HepG2 (cell line): ENCODE measurements around the gene FSD1. TPM values are rescaled to one million over a fixed set of nuclear protein-coding genes. Genes with fewer than 3 reads are reported as not detected.
A peak's percentile ranks its signal among the peaks of the same experiment; 100 is the strongest.

Experiments used
- AGO2 ChIP-seq: fragments of 200-400 bp; formaldehyde crosslinking; optimal IDR thresholded peaks from 2 replicates; pipeline ENCODE3; 2017; ENCODE audit warnings: mild to moderate bottlenecking, low read depth, low read length, moderate library complexity
- BCL6 ChIP-seq: IDR thresholded peaks from 2 replicates; pipeline ENCODE4 v1.6.1; 2016; ENCODE audit warnings: missing genetic modification reagents, missing compliant biosample characterization
- DRAP1 ChIP-seq: IDR thresholded peaks from 2 replicates; pipeline ENCODE4 v1.6.1; 2016; ENCODE audit warnings: missing genetic modification reagents, missing compliant biosample characterization
- GMEB2 ChIP-seq: IDR thresholded peaks from 2 replicates; pipeline ENCODE4 v1.6.1; 2016; ENCODE audit warnings: missing biosample characterization, missing genetic modification reagents, low read depth
- HDAC1 ChIP-seq: sonication (generic); formaldehyde crosslinking; IDR thresholded peaks from 2 replicates; pipeline ENCODE4 v1.5.1; 2020; ENCODE audit warnings: mild to moderate bottlenecking, missing genetic modification reagents
- HNF1B ChIP-seq: sonication (generic); formaldehyde crosslinking; IDR thresholded peaks from 2 replicates; pipeline ENCODE4 v1.5.1; 2020; ENCODE audit warnings: mild to moderate bottlenecking, moderate library complexity, missing genetic modification reagents
- NCOR1 ChIP-seq: fragments of 200-600 bp; sonication (generic); IDR thresholded peaks from 2 replicates; pipeline ENCODE4 v1.7.0; 2017; ENCODE audit warnings: antibody characterized with exemption, low read length, borderline replicate concordance
- NFYB ChIP-seq: sonication (generic); formaldehyde crosslinking; IDR thresholded peaks from 2 replicates; pipeline ENCODE4 v1.4.0; 2020; ENCODE audit warnings: missing genetic modification reagents
- NR2F2 ChIP-seq: IDR thresholded peaks from 2 replicates; pipeline ENCODE4 v1.6.1; 2012; ENCODE audit warnings: low read depth, inconsistent platforms, borderline replicate concordance
- SETDB1 ChIP-seq: sonication (generic); formaldehyde crosslinking; IDR thresholded peaks from 2 replicates; pipeline ENCODE4 v1.5.1; 2020; ENCODE audit warnings: missing genetic modification reagents, mild to moderate bottlenecking, borderline replicate concordance
- SP1 ChIP-seq, 2 experiments: fragments of 450-650 bp in 1 of 2; sonication (generic) in 1 of 2; formaldehyde crosslinking in 1 of 2; IDR thresholded peaks; 2 replicates each; pipeline versions ENCODE4 v1.4.0 to v1.6.1; 2016 to 2020; ENCODE audit warnings: missing genetic modification reagents in 1 of 2
- SPEN ChIP-seq: sonication (generic); formaldehyde crosslinking; IDR thresholded peaks from 2 replicates; pipeline ENCODE4 v1.5.1; 2020; ENCODE audit warnings: low read depth, mild to moderate bottlenecking, missing genetic modification reagents
- TEF ChIP-seq: sonication (generic); formaldehyde crosslinking; IDR thresholded peaks from 2 replicates; pipeline ENCODE4 v1.5.0; 2020; ENCODE audit warnings: missing genetic modification reagents
- THYN1 ChIP-seq: sonication (generic); formaldehyde crosslinking; IDR thresholded peaks from 2 replicates; pipeline ENCODE4 v1.8.1; 2023; ENCODE audit warnings: low read depth, mild to moderate bottlenecking, moderate library complexity, missing genetic modification reagents, borderline replicate concordance
- TMF1 ChIP-seq: sonication (generic); formaldehyde crosslinking; IDR thresholded peaks from 2 replicates; pipeline ENCODE4 v1.8.1; 2022; ENCODE audit warnings: low read depth, missing genetic modification reagents
- ZNF274 ChIP-seq: sonication (generic); formaldehyde crosslinking; IDR thresholded peaks from 2 replicates; pipeline ENCODE4 v1.5.1; 2020; ENCODE audit warnings: mild to moderate bottlenecking, missing genetic modification reagents
- ZNF513 ChIP-seq: sonication (generic); formaldehyde crosslinking; conservative IDR thresholded peaks from 2 replicates; pipeline ENCODE4 v1.5.0; 2020; ENCODE audit warnings: missing genetic modification reagents
- ZNF704 ChIP-seq: sonication (generic); formaldehyde crosslinking; IDR thresholded peaks from 2 replicates; pipeline ENCODE4 v1.8.1; 2023; ENCODE audit warnings: mild to moderate bottlenecking, inconsistent platforms, moderate library complexity, missing genetic modification reagents, borderline replicate concordance
- ZNF772 ChIP-seq: sonication (generic); formaldehyde crosslinking; IDR thresholded peaks from 2 replicates; pipeline ENCODE4 v1.5.0; 2020; ENCODE audit warnings: mild to moderate bottlenecking, missing genetic modification reagents
- ZUFSP ChIP-seq: sonication (generic); formaldehyde crosslinking; IDR thresholded peaks from 2 replicates; pipeline ENCODE4 v1.9.0; 2021; ENCODE audit warnings: missing genetic modification reagents, mild to moderate bottlenecking, borderline replicate concordance
- polyA plus RNA-seq, 8 experiments: library from polyadenylated mRNA; depleted of rRNA in 3 of 8; stranded (reverse) in 7 of 8; unstranded in 1 of 8; fragments of >200 nt; fragmentation: Illumina TruSeq in 4 of 8; extraction: Trizol in 4 of 8; gene quantifications; 2 replicates each; pipeline versions ENCODE4 v1.2.1 to v1.2.3, GENCODE V29; 2011 to 2016; ENCODE audit warnings: low read depth in 4 of 8, missing spikeins in 1 of 8, mixed read lengths in 1 of 8; ENCODE audit not compliant: insufficient read depth in 1 of 8
- total RNA-seq, 5 experiments: library from RNA; depleted of rRNA; stranded (reverse); fragments of >200 nt; fragmentation: Illumina TruSeq; extraction: Trizol; gene quantifications; 2 replicates each; pipeline ENCODE4 v1.2.3, GENCODE V29; 2016; ENCODE audit warnings: low read depth in 1 of 5

The FSD1 gene
- total and polyA plus RNA-seq, 2 of the 13 experiments (the other 11 are each of a cell fraction or from before 2014, with no cell fraction given) = 0.29 to 0.66 TPM

- TF ChIP-seq DRAP1 (CRISPR knock-in tag) (no peak; the same call in 1 of the 2 replicates), BCL6 (CRISPR knock-in tag) (no peak), TMF1 (CRISPR knock-in tag) (no peak), THYN1 (CRISPR knock-in tag) (no peak), TEF (no peak), SETDB1 (CRISPR knock-in tag) (no peak), SPEN (CRISPR knock-in tag) (no peak), NCOR1 (no peak), SP1 (IDR thresholded peaks at IDR 0.05) (no peak), SP1 (CRISPR knock-in tag; IDR thresholded peaks at IDR 0.05) (peak; percentile 89), HNF1B (CRISPR knock-in tag) (peak; percentile 30; the same call in 1 of the 2 replicates), NR2F2 (0 out of 2 replicates have a peak, but pooled peaks have one; percentile 17), ZNF704 (CRISPR knock-in tag) (no peak), GMEB2 (no peak), ZNF772 (CRISPR knock-in tag) (no peak), ZUFSP (CRISPR knock-in tag) (no peak), NFYB (CRISPR knock-in tag) (peak; percentile 93), ZNF513 (CRISPR knock-in tag) (no peak), HDAC1 (peak; percentile 55; the same call in 1 of the 2 replicates), AGO2 (no peak), ZNF274 (no peak)
Measured at GRCh38 chr19:4284176-4284958, 20.0 kb upstream of the FSD1 start (continued).
